NK-92 (cell line): ENCODE data around the gene PTPRN2.

Source experiments
- DNase-seq: peaks from one replicate; lab custom pipeline; 2025; ENCODE audit not compliant: unreplicated experiment; lab: John Stamatoyannopoulos, UW

PTPRN2 gene

DNA sequence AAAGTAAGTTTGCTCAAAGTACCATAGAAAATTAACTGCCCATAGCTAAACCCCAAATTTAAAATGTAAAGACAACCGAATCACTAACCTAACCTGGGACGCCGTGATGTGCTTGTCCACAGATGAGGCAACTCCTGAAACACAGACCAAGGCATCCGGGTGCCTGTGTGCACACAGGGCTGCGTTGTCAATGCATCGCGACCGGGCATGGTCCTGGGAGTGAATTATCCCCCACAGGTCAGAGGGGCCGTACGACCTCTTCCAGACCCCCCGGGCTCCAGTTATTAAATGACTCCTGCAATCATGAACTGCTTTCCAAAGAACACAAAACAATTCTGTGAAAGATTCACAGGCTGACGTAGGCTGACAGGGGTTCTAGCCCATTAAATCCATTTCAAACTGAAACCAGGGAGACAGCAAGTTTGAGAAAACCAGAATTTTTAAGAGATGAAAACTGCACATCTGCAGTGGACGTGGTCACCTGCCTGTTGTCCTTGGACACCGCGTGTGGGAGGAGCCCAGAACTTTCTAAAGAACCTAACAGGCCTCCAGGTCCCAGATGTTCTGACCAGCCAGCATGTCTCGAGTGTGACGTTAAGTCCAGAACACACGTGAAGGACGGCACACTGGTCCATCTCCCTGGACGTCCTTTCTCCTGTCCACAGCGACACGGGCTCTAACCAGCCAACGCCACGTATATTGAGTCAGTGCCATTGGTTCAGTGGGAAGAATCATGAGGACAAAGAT, 953.0 kb downstream of the PTPRN2 start:
- DNase-seq = no peak

GRCh38 chr7:157633465-157634185, 954.0 kb downstream of the PTPRN2 start:
- no peak for DNase-seq

DNA sequence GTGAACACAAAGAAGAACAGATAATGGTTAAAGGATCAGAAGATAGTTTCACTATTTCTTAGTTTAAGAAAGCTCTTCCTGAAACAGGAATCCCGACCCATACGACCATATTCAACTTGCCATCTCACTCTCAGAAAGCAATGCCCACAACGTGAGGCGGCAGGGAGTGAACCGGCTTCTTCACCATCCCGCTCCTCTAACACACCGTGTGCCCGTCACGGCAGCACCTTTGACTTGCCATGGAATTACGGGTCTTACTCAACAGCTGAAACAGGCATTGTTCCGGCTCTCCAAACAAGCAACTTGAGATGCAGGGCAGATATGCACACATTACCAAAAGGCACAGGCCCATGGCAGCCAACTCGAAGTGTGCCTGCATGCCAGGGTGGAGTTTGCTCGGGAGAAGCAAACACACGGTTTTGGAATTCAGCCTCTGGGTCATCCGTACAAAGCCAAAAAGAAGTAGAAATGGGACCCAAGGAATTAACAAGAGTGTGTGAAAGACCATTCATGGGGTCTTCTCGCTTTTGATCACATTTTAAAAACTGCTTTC, 957.2 kb downstream of the PTPRN2 start:
- DNase-seq = no peak

DNA sequence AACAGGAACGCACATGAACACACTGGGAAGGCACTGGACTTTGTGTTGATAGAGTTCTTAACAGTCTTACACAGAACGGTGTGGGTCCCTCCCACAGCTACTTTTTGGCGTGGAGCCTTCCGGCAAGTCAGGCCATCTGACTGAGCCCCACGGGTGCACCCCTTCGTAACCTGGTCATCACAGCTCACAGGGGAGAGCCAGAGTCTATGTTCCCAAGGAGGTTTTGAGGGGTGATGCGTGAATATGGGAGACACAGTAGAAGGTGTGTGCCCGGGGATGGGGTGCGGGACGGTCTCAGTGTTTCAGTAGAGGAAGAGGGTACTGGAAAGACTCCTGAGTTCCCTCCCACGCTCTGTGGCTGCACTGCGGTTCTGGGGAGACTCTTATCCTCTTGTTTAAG, 959.2 kb downstream of the PTPRN2 start:
- no peak for DNase-seq

GRCh38 chr7:157627646-157628045, 960.0 kb downstream of the PTPRN2 start:
- DNase-seq = no peak

GRCh38 chr7:157627033-157627432, 960.6 kb downstream of the PTPRN2 start:
- DNase-seq = no peak

GRCh38 chr7:157625973-157626742, 961.5 kb downstream of the PTPRN2 start:
- no peak for DNase-seq

GRCh38 chr7:157623556-157623955, 964.1 kb downstream of the PTPRN2 start:
- no peak for DNase-seq

GRCh38 chr7:157622408-157623205, 965.0 kb downstream of the PTPRN2 start:
- DNase-seq = no peak

- DNase-seq = no peak
Measured at GRCh38 chr7:157622000-157622399, 965.6 kb downstream of the PTPRN2 start.

- no peak for DNase-seq
Measured at GRCh38 chr7:157621131-157621681, 966.4 kb downstream of the PTPRN2 start.

- DNase-seq = no peak
Measured at GRCh38 chr7:157620616-157621015, 967.0 kb downstream of the PTPRN2 start.

- DNase-seq = no peak
Measured at GRCh38 chr7:157619753-157620525, 967.7 kb downstream of the PTPRN2 start.

DNA sequence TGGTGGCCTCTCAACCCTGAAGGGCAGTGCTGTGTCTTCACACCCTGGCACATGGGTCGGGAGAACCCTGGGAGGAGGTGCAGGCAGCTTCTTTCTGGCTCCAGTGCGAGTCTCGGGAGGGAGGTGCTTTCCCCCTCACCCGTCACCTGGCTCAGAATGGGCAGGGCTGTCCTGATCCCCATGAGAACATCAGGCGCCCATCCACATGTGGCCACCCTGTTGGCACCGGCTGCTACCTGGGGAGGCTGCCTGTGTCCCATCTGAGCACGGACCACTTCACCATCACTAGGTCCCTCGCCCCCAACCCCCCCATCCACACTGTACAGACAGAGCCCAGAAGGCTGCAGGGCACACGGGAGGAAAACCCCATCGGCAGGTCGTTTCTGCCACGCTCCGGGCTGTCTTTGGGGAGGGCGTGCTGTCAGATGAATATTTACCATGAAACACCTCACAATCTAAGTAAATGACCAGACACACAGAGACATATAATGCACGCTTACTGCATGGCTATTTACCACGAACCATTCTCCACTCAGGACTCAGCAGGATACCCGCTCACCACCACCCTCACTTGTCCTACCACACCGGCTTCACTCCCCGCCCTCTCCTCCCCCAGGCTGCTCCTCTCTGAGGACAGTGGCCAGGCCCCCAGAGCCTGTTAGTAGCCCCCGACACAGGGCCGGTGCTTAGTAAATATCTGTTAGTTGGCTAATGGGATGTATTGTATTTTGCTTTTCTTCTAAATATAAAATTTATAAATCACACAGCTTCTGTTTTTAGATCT, 968.6 kb downstream of the PTPRN2 start:
- no peak for DNase-seq

DNA sequence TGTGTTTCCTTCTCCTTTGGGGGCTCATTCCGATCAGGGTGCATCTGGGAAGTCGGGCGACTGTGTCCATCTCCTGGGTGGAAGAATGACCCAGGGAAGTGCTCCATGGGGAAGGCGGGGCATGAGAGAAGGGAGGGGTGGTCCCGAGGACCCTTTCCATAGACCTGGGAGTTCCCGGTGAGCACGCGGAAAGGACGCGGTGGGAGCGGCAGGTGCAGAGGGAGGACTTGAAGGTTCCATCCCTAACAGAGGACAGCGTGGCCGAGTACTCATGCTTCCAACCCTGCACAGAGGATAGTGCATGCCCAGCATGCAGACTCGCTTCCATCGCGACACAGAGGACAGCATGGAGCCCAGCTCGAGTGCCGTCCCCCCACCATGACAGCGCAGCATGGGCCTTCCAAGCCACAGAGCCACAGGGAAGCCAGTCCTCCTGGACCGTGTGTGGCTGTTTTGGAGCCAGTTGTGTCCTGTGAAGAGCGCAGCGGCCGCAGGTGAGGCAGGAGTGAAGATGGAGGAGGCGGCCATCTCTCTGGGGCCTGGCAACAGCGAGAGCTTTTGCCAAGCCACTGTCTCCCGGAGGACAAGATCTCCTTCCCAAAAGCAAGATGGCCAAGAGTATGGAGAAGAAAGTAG, 969.4 kb downstream of the PTPRN2 start:
- DNase-seq = no peak

- no peak for DNase-seq
Measured at GRCh38 chr7:157617401-157617800, 970.2 kb downstream of the PTPRN2 start.

DNA sequence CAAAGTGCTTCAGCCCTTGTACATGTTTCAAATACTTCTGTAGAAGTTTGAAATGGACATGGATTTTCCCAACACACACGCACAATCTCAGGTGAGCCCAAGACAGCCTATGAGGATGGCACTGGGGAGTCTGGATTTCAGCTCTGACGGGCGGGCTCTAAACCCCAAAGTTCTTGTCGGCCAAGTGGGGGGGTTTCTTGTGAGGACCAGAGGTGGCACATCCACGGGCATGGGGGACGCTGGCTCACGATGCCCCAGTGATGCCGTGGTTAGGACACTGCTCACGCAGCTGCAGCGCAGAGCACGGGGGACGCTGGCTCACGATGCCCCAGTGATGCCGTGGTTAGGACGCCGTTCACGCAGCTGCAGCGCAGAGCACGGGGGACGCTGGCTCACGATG, 970.7 kb downstream of the PTPRN2 start:
- DNase-seq = no peak

DNA sequence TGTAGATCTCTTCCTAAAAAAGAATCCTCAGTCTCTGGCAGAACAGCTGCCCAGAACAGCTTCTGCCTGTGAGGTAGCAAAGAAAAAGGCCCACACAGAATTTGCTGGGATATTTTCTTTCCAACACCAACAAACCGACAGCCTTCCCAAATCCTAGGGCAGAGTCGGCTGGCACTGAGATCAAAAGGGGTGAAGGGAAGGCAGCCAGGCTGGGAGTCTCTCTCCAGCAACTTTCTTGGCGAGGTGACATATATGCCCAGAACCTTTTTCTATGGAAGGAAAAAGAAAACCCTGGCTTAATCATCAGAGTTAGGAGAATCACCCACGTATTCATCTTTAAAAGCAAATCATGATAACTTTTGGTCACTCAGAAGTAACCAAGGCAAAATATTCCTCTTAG, 971.2 kb downstream of the PTPRN2 start:
- no peak for DNase-seq
